Hypothalamus (tissue), 51 donors: ENCODE data around the gene NPVF.

ENCODE experiments used
- DNase-seq, 51 donors: peaks; one replicate each; lab custom pipeline; 2025; lab: John Stamatoyannopoulos, UW

The NPVF gene

GRCh38 chr7:25228386-25228785 lies at the start of gene NPVF:
TSS of gene NPVF (minus strand) at chr7:25228486. CDS start at chr7:25228439, 47 bp downstream.
- DNase-seq, result no peak

GRCh38 chr7:25272265-25272664 lies 44.0 kb upstream of the NPVF start:
- DNase-seq, result no peak

- DNase-seq, result no peak
Observed at GRCh38 chr7:25263337-25263736, 35.1 kb upstream of the NPVF start.

GRCh38 chr7:25262586-25262985 lies 34.3 kb upstream of the NPVF start:
- DNase-seq, result no peak

- DNase-seq, result no peak
Observed at GRCh38 chr7:25261545-25262140, 33.4 kb upstream of the NPVF start.

GRCh38 chr7:25260862-25261494 lies 32.7 kb upstream of the NPVF start:
- no peak for DNase-seq

GRCh38 chr7:25259487-25260243 lies 31.4 kb upstream of the NPVF start:
- peak in 45 of 51 donors; percentile 4 to 80 (median 30) for DNase-seq

- DNase-seq, result no peak
Observed at GRCh38 chr7:25256333-25256819, 28.1 kb upstream of the NPVF start.

- DNase-seq, result no peak
Observed at GRCh38 chr7:25255611-25256332, 27.5 kb upstream of the NPVF start.

- DNase-seq, result no peak
Observed at GRCh38 chr7:25254604-25255003, 26.3 kb upstream of the NPVF start.

GRCh38 chr7:25253714-25254113 lies 25.4 kb upstream of the NPVF start:
- no peak for DNase-seq

GRCh38 chr7:25250386-25250785 lies 22.1 kb upstream of the NPVF start:
- DNase-seq, result no peak

GRCh38 chr7:25249772-25250171 lies 21.5 kb upstream of the NPVF start:
- no peak for DNase-seq

- no peak for DNase-seq
Observed at GRCh38 chr7:25246306-25246705, 18.0 kb upstream of the NPVF start.

GRCh38 chr7:25244254-25245033 lies 16.2 kb upstream of the NPVF start:
- DNase-seq, result no peak

- no peak for DNase-seq
Observed at GRCh38 chr7:25242678-25243077, 14.4 kb upstream of the NPVF start.

GRCh38 chr7:25240896-25241295 lies 12.6 kb upstream of the NPVF start:
- DNase-seq, result no peak

- no peak for DNase-seq
Observed at GRCh38 chr7:25240340-25240739, 12.1 kb upstream of the NPVF start.

GRCh38 chr7:25239888-25240287 lies 11.6 kb upstream of the NPVF start:
- DNase-seq, result no peak

- no peak for DNase-seq
Observed at GRCh38 chr7:25238066-25238725, 9.9 kb upstream of the NPVF start.
